GM12872 (cell line): ENCODE results near the gene RPS6KC1.
A peak's percentile ranks its signal among the peaks of the same experiment; 100 is the strongest.

Experiments
- TF ChIP-seq, protein P1 (sequence below): IDR thresholded peaks from 3 replicates; pipeline ENCODE4 v1.5.1; 2011; ENCODE audit warnings: low read depth, mild to moderate bottlenecking, low read length, moderate library complexity; ENCODE audit not compliant: insufficient read depth

RPS6KC1 gene

DNA sequence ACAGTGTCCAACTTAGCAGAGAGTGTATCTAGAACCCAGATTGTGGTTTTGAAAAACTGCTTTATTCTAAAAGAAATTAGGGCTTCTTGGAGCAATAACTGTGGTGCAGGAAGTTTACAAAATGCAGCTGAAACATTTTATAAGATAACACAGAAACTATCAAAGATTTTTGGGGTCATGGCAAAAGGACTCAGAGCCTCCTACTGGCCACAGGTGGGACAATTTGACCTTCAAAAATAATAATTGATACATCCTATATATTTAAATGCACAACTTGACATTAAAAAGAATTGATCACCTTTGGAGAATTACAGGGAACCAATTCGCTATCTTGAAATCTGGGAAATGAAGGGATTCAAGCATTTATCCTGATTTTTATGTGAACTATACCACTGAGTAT lies 235.2 kb downstream of the RPS6KC1 start:
- TF ChIP-seq, protein P1, sequence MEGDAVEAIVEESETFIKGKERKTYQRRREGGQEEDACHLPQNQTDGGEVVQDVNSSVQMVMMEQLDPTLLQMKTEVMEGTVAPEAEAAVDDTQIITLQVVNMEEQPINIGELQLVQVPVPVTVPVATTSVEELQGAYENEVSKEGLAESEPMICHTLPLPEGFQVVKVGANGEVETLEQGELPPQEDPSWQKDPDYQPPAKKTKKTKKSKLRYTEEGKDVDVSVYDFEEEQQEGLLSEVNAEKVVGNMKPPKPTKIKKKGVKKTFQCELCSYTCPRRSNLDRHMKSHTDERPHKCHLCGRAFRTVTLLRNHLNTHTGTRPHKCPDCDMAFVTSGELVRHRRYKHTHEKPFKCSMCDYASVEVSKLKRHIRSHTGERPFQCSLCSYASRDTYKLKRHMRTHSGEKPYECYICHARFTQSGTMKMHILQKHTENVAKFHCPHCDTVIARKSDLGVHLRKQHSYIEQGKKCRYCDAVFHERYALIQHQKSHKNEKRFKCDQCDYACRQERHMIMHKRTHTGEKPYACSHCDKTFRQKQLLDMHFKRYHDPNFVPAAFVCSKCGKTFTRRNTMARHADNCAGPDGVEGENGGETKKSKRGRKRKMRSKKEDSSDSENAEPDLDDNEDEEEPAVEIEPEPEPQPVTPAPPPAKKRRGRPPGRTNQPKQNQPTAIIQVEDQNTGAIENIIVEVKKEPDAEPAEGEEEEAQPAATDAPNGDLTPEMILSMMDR: peak; percentile 39

DNA sequence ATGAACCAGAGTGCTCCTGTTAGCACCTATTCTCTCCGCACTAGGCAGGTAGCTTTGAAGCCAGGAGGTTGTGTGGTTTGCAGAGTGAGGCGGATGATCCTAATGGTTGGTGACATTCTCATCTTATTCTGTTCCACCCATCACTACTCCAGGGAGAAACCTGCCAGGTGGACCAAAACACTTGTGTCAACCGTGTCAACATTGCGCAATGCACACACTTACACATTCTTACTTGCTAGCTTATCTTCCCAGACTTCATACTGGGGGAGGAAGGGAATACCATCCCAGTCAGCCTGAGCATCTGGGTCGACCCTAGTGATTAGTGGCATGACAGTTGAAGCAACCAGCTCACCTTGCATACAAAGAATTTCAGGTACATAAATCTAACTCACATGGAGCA lies 236.9 kb downstream of the RPS6KC1 start:
- TF ChIP-seq, protein P1: no peak

- TF ChIP-seq, protein P1: no peak
These were observed 240.5 kb downstream of the RPS6KC1 start for GRCh38 chr1:213291526-213291925.

GRCh38 chr1:213292614-213293013 lies 241.6 kb downstream of the RPS6KC1 start:
- TF ChIP-seq, protein P1: no peak

- TF ChIP-seq, protein P1: no peak
These were observed 244.8 kb downstream of the RPS6KC1 start for GRCh38 chr1:213295860-213296259.

- TF ChIP-seq, protein P1: no peak
These were observed 245.5 kb downstream of the RPS6KC1 start for GRCh38 chr1:213296558-213296957.

- TF ChIP-seq, protein P1: no peak
These were observed 246.0 kb downstream of the RPS6KC1 start for GRCh38 chr1:213297021-213297420.

DNA sequence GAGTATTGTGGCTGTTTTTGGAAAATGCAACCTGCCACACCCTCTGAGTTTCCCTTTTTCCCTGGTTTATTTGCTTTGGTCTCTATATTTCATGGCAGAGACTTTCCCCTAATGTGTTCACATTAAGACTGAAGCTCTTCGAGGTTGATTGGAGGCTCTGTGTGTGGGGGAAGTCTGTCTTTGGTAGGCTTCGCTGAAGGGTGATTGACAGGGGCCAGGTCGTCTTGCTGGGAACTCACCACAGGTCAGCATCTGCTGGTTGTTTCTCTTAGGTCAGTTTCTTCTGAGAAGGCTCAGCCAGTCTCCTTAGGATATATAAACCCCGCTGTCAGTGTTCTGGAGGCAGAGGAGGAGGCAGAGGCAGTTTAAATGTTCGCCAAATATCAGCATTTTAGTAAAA lies 249.4 kb downstream of the RPS6KC1 start:
- TF ChIP-seq, protein P1: no peak
